ENCODE data around the gene CCL25.

Gene CCL25

DNA sequence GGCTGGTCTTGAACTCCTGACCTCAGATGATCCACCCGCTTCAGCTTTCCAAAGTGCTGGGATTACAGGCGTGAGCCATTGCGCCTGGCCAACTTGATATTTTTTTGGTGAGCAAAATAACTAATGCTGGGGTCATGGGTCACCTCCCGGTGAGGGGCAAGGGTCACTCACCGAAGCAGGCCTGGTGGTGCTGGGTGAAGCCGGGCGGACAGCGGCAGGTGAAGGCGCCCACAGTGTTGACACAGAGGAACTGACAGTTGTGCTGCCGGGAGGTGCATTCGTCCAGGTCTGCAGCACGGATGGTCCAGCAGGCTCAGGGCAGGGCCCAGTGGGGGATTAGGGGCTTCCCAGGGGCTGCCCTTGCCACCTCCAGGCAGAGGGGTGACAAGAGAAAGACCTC, 28.3 kb downstream of the CCL25 start:
- TF ChIP-seq TCF12 (IDR thresholded peaks at IDR 0.05; ENCODE audit: low read depth) = no peak
- TF ChIP-seq, protein P1, sequence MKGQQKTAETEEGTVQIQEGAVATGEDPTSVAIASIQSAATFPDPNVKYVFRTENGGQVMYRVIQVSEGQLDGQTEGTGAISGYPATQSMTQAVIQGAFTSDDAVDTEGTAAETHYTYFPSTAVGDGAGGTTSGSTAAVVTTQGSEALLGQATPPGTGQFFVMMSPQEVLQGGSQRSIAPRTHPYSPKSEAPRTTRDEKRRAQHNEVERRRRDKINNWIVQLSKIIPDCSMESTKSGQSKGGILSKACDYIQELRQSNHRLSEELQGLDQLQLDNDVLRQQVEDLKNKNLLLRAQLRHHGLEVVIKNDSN (IDR thresholded peaks at IDR 0.05) = no peak

DNA sequence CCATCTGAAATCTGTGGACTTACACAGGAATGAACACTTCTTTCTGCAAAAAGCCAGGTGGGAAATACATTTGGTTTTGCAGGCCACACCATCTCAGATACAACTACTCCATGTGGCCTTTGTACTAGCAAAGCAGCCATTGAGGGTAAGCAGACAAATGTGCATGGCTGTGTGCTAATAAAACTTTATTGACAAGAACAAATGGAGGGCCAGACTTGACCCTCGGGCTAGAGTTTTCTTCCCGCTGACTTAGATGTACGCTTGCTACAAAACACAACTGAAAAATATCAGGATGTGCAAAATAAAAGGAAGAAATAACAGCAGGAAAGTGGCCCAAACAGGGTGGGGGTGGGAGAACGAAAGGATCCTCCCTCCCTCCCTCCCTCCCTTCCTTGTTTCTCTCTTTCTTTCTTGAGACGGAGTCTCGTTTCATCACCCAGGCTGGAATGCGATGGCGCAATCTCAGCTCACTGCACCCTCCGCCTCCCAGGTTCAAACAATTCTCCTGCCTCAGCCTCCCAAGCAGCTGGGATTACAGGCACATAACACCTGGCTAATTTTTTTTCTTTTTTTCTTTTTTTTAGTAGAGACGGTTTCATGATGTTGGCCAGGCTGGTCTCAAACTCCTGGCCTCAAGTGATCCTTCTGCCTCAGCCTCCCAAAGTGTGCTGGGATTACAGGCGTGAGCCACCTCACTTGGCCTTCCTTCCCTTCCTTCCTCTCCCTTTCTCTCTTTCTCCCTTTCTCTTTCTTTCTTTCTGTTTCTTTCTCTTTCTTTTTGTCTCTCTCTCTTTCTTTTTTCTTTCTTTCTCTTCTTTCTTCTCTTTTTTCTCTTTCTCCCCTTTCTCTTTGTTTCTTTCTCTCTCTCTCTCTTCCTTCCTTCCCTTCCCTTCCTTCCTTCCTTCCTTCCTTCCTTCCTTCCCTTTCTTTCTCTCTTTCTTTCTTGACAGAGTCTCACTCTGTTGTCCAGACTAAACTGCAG, 29.3 kb downstream of the CCL25 start:
- TF ChIP-seq ZBTB7A (IDR thresholded peaks at IDR 0.05; ENCODE audit: low read depth) = no peak
- no peak for TF ChIP-seq TCF12 (IDR thresholded peaks at IDR 0.05; ENCODE audit: low read depth)
- no peak for TF ChIP-seq NFIC (IDR thresholded peaks at IDR 0.05)
- TF ChIP-seq CREB1 (IDR thresholded peaks at IDR 0.05; ENCODE audit: low read depth) = no peak
- peak; percentile 98 for TF ChIP-seq CEBPB (IDR thresholded peaks at IDR 0.05)
- no peak for TF ChIP-seq YY1 (IDR thresholded peaks at IDR 0.05; ENCODE audit: low read depth)
- no peak for TF ChIP-seq RAD21 (IDR thresholded peaks at IDR 0.05; ENCODE audit: low read depth)
- TF ChIP-seq, protein P1 (IDR thresholded peaks at IDR 0.05) = no peak
- peak; percentile 77 for TF ChIP-seq TEAD4 (IDR thresholded peaks at IDR 0.05)
- TF ChIP-seq, protein P2, sequence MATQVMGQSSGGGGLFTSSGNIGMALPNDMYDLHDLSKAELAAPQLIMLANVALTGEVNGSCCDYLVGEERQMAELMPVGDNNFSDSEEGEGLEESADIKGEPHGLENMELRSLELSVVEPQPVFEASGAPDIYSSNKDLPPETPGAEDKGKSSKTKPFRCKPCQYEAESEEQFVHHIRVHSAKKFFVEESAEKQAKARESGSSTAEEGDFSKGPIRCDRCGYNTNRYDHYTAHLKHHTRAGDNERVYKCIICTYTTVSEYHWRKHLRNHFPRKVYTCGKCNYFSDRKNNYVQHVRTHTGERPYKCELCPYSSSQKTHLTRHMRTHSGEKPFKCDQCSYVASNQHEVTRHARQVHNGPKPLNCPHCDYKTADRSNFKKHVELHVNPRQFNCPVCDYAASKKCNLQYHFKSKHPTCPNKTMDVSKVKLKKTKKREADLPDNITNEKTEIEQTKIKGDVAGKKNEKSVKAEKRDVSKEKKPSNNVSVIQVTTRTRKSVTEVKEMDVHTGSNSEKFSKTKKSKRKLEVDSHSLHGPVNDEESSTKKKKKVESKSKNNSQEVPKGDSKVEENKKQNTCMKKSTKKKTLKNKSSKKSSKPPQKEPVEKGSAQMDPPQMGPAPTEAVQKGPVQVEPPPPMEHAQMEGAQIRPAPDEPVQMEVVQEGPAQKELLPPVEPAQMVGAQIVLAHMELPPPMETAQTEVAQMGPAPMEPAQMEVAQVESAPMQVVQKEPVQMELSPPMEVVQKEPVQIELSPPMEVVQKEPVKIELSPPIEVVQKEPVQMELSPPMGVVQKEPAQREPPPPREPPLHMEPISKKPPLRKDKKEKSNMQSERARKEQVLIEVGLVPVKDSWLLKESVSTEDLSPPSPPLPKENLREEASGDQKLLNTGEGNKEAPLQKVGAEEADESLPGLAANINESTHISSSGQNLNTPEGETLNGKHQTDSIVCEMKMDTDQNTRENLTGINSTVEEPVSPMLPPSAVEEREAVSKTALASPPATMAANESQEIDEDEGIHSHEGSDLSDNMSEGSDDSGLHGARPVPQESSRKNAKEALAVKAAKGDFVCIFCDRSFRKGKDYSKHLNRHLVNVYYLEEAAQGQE (IDR thresholded peaks at IDR 0.05; ENCODE audit: low read depth) = no peak

DNA sequence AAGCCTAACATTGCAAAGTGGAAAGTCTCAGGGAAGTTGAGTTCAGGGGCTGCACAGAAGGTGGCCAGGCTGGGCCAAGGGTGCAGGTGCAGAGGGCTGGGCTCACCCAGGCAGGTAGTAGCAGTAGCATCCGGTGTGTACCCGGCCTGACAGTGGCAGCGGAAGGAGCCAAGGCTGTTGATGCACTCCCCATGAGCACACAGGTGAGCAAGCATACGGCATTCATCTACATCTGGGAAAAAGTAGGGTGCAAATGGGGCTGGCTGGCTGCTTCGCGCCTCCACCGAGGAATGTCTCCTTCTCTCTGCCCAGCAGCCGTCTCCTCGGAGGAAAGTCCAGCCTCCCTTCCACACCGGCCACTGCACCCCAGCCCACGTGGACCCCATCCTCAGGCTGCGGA, 30.6 kb downstream of the CCL25 start:
- TF ChIP-seq YY1 (IDR thresholded peaks at IDR 0.05; ENCODE audit: low read depth) (no peak), ZBTB7A (IDR thresholded peaks at IDR 0.05; ENCODE audit: low read depth) (no peak), TAF1 (IDR thresholded peaks at IDR 0.05; ENCODE audit: low read depth) (no peak), CREB1 (IDR thresholded peaks at IDR 0.05; ENCODE audit: low read depth) (no peak), NFIC (IDR thresholded peaks at IDR 0.05) (no peak), TCF12 (IDR thresholded peaks at IDR 0.05; ENCODE audit: low read depth) (no peak), EGR1 (IDR thresholded peaks at IDR 0.05) (no peak), TEAD4 (IDR thresholded peaks at IDR 0.05) (no peak), FOXM1 (IDR thresholded peaks at IDR 0.05; ENCODE audit: borderline replicate concordance, low read depth) (no peak)
- TF ChIP-seq, protein P1 (IDR thresholded peaks at IDR 0.05) = no peak
- TF ChIP-seq, protein P2 (IDR thresholded peaks at IDR 0.05; ENCODE audit: low read depth) = no peak

DNA sequence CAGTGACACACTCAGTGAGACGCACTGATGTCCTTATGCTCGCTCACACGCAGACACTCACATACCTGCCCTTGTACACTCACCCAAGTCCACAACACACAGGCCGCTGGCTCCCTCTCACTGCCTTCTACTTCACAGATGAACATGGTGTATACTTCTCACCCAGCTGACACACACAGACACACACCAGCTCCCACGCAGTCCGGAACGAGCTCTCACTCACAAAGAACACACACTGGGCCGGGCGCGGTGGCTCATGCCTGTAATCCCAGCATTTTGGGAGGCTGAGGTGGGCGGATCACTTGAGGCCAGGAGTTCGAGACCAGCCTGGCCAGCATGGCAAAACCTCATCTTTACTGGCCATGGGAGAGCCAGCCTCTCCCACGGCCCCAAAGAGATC, 31.6 kb downstream of the CCL25 start:
- TF ChIP-seq CEBPB (IDR thresholded peaks at IDR 0.05) (no peak), YY1 (IDR thresholded peaks at IDR 0.05; ENCODE audit: low read depth) (no peak), TCF12 (IDR thresholded peaks at IDR 0.05; ENCODE audit: low read depth) (no peak), EGR1 (IDR thresholded peaks at IDR 0.05) (no peak), TAF1 (IDR thresholded peaks at IDR 0.05; ENCODE audit: low read depth) (no peak), CREB1 (IDR thresholded peaks at IDR 0.05; ENCODE audit: low read depth) (no peak), EP300 (IDR thresholded peaks at IDR 0.05; ENCODE audit: borderline replicate concordance) (no peak), ZBTB7A (IDR thresholded peaks at IDR 0.05; ENCODE audit: low read depth) (no peak), RAD21 (IDR thresholded peaks at IDR 0.05; ENCODE audit: low read depth) (no peak)
- TF ChIP-seq, protein P1 (IDR thresholded peaks at IDR 0.05) = no peak

DNA sequence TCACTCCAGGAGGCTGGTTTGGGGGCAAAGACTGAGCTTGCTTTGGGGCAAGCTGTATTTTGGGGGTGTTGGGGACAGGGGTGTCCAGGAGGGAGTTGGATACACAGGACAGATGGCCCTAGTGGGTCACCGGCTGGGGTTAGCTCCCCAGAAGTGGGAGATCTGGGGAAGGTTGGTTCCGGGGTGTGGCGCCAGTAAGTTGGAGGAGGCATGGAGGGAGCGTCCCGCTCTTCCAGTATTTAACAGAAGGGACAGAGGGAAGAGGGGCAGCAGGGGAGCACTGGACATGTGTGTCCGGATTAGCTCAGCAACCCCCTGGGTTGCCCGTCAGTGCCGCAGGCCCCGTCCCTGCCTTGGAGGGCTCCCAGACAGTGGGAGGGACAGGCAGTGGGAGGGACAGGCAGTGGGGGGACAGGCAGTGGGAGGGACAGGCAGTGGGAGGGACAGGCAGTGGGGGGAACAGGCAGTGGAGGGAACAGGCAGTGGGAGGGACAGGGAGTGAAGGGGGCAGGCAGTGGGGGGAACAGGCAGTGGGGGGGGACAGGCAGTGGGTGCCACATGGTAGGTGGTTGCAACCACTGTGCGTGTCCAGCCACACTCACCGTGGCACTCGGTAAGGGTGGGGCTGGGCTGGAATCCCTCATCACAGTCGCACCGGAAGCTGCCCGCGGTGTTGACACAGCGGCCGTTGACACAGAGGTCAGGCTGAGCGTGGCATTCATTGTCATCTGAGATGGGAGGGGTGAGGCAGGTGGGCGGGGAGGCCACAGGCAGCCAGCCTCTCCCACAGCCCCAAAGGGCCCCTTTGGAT, 33.2 kb downstream of the CCL25 start:
- TF ChIP-seq NFIC (IDR thresholded peaks at IDR 0.05) (no peak), TAF1 (IDR thresholded peaks at IDR 0.05; ENCODE audit: low read depth) (no peak), EGR1 (IDR thresholded peaks at IDR 0.05) (no peak), CEBPB (IDR thresholded peaks at IDR 0.05) (no peak), TCF12 (IDR thresholded peaks at IDR 0.05; ENCODE audit: low read depth) (no peak), CREB1 (IDR thresholded peaks at IDR 0.05; ENCODE audit: low read depth) (no peak), ZBTB7A (IDR thresholded peaks at IDR 0.05; ENCODE audit: low read depth) (no peak), EP300 (IDR thresholded peaks at IDR 0.05; ENCODE audit: borderline replicate concordance) (no peak), TEAD4 (IDR thresholded peaks at IDR 0.05) (no peak), YY1 (IDR thresholded peaks at IDR 0.05; ENCODE audit: low read depth) (no peak), RAD21 (IDR thresholded peaks at IDR 0.05; ENCODE audit: low read depth) (no peak), FOXM1 (IDR thresholded peaks at IDR 0.05; ENCODE audit: borderline replicate concordance, low read depth) (no peak)
- TF ChIP-seq, protein P2 (IDR thresholded peaks at IDR 0.05; ENCODE audit: low read depth) = no peak
- TF ChIP-seq, protein P1 (IDR thresholded peaks at IDR 0.05) = no peak
- TF ChIP-seq, protein P3, sequence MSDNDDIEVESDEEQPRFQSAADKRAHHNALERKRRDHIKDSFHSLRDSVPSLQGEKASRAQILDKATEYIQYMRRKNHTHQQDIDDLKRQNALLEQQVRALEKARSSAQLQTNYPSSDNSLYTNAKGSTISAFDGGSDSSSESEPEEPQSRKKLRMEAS (IDR thresholded peaks at IDR 0.05) = no peak

Measured in Ishikawa (cell line).